Stomach (tissue), 4 donors: ENCODE data around the gene FHOD3.

Source experiments
- POLR2A ChIP-seq, 4 donors: fragments of 450-650 bp; IDR thresholded peaks; one replicate each; pipeline ENCODE4 v1.6.1; 2016; ENCODE audit warnings: antibody characterized with exemption in 4 of 4, control low read depth in 2 of 4, mild to moderate bottlenecking in 1 of 4, moderate library complexity in 1 of 4
- POLR2AphosphoS5 ChIP-seq, 3 donors: sonication (generic); formaldehyde crosslinking; IDR thresholded peaks; one replicate each; pipeline ENCODE4 v1.6.1; 2016; ENCODE audit warnings: antibody characterized with exemption in 3 of 3
- TF ChIP-seq, protein P1 (sequence below), 7 experiments: fragments of 450-650 bp in 4 of 7; fragments of 200-600 bp in 3 of 7; sonication (generic) in 3 of 7; IDR thresholded peaks; one replicate each; pipeline ENCODE4 v1.5.1; 2016 to 2019; ENCODE audit warnings: antibody characterized with exemption in 7 of 7, control low read depth in 2 of 7, mild to moderate bottlenecking in 1 of 7

DNA sequence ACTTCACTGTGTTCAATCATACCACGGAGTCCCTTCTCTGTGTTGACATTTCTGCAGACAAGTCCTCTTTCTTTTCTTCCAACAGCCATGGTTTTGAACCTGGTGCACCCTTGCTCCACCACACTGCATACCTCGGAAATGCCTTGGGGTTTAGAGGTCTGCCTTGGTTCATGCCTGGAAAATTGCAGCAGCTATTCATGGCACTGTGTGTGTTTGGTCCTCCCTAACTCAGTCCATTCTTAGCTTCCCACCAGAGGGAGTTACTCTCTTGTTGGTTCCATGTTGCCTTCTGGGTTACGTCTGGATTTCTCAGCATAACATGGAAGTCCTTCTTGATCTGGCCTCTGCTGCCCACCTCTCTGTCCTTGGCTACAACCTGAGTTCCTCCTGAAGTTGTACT, 206.0 kb downstream of the FHOD3 start:
- TF ChIP-seq, protein P1, sequence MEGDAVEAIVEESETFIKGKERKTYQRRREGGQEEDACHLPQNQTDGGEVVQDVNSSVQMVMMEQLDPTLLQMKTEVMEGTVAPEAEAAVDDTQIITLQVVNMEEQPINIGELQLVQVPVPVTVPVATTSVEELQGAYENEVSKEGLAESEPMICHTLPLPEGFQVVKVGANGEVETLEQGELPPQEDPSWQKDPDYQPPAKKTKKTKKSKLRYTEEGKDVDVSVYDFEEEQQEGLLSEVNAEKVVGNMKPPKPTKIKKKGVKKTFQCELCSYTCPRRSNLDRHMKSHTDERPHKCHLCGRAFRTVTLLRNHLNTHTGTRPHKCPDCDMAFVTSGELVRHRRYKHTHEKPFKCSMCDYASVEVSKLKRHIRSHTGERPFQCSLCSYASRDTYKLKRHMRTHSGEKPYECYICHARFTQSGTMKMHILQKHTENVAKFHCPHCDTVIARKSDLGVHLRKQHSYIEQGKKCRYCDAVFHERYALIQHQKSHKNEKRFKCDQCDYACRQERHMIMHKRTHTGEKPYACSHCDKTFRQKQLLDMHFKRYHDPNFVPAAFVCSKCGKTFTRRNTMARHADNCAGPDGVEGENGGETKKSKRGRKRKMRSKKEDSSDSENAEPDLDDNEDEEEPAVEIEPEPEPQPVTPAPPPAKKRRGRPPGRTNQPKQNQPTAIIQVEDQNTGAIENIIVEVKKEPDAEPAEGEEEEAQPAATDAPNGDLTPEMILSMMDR (IDR thresholded peaks at IDR 0.05): no peak
- no peak for TF ChIP-seq POLR2A (IDR thresholded peaks at IDR 0.05)
- no peak for TF ChIP-seq POLR2AphosphoS5 (IDR thresholded peaks at IDR 0.05)
